Liver (tissue), 9 donors: ENCODE measurements around the gene ATOH8. TPM values are rescaled to one million over a fixed set of nuclear protein-coding genes. Genes with fewer than 3 reads are reported as not detected.

Experiments
- DNase-seq: peaks from one replicate; pipeline ENCODE4 v3.0.0-alpha.2; 2017; ENCODE audit warnings: low spot score
- H3K27ac ChIP-seq, 2 donors: one replicate each; pipeline ENCODE4 v1.7.0; 2013; ENCODE audit warnings: inconsistent platforms in 2 of 2, low read length in 2 of 2, control low read depth in 1 of 2, low read depth in 1 of 2, mild to moderate bottlenecking in 1 of 2
- H3K27me3 ChIP-seq, 4 donors: one replicate each; pipeline versions ENCODE4 v1.6.1 to v1.7.0; 2013; ENCODE audit warnings: low read length in 3 of 4, inconsistent platforms in 1 of 4, mild to moderate bottlenecking in 1 of 4, moderate library complexity in 1 of 4; ENCODE audit not compliant: control insufficient read depth in 4 of 4, insufficient read depth in 4 of 4
- H3K36me3 ChIP-seq, 4 donors: one replicate each; pipeline versions ENCODE4 v1.6.1 to v1.7.0; 2013; ENCODE audit warnings: low read length in 3 of 4, mild to moderate bottlenecking in 3 of 4, low read depth in 1 of 4, moderate library complexity in 1 of 4; ENCODE audit not compliant: control insufficient read depth in 4 of 4, insufficient read depth in 3 of 4
- H3K4me1 ChIP-seq, 4 donors: one replicate each; pipeline versions ENCODE4 v1.6.1 to v1.7.0; 2013; ENCODE audit warnings: low read length in 3 of 4, mild to moderate bottlenecking in 3 of 4, moderate library complexity in 1 of 4; ENCODE audit not compliant: control insufficient read depth in 4 of 4, insufficient read depth in 4 of 4
- H3K4me3 ChIP-seq, 3 donors: one replicate each; pipeline versions ENCODE4 v1.6.1 to v1.7.0; 2013; ENCODE audit warnings: low read length in 3 of 3, control low read depth in 1 of 3, low read depth in 1 of 3, mild to moderate bottlenecking in 1 of 3
- H3K9ac ChIP-seq, 2 donors: one replicate each; pipeline ENCODE4 v1.7.0; 2013; ENCODE audit warnings: low read length in 2 of 2, mild to moderate bottlenecking in 2 of 2, moderate library complexity in 2 of 2, control low read depth in 1 of 2, low read depth in 1 of 2
- H3K9me3 ChIP-seq, 4 donors: one replicate each; pipeline versions ENCODE4 v1.6.1 to v1.7.0; 2013; ENCODE audit warnings: low read length in 3 of 4; ENCODE audit not compliant: control insufficient read depth in 4 of 4
- EGR1 ChIP-seq, 2 donors: IDR thresholded peaks; 2 replicates each; pipeline ENCODE4 v1.6.1; 2016 to 2018; ENCODE audit warnings: antibody characterized with exemption in 2 of 2, low read depth in 2 of 2
- FOXA1 ChIP-seq: IDR thresholded peaks from 2 replicates; pipeline ENCODE4 v1.6.1; 2016; ENCODE audit warnings: antibody characterized with exemption
- FOXA2 ChIP-seq: IDR thresholded peaks from 2 replicates; pipeline ENCODE4 v1.6.1; 2016; ENCODE audit warnings: antibody characterized with exemption
- HNF4A ChIP-seq, 2 donors: conservative IDR thresholded peaks; 2 replicates each; pipeline ENCODE4 v1.6.1; 2016; ENCODE audit warnings: antibody characterized with exemption in 2 of 2, mild to moderate bottlenecking in 2 of 2
- MAX ChIP-seq: IDR thresholded peaks from 2 replicates; pipeline ENCODE4 v1.6.1; 2016; ENCODE audit warnings: antibody characterized with exemption
- NR2F2 ChIP-seq: IDR thresholded peaks from 2 replicates; pipeline ENCODE4 v1.6.1; 2016; ENCODE audit warnings: antibody characterized with exemption
- SP1 ChIP-seq: IDR thresholded peaks from 2 replicates; pipeline ENCODE4 v1.6.1; 2018; ENCODE audit warnings: antibody characterized with exemption, mild to moderate bottlenecking
- YY1 ChIP-seq: IDR thresholded peaks from 2 replicates; pipeline ENCODE4 v1.6.1; 2016; ENCODE audit warnings: antibody characterized with exemption, mild to moderate bottlenecking
- WGBS: extraction: QIAGEN DNeasy Blood & Tissue Kit; methylation state at CpG from one replicate; pipeline ENCODE4 v1.1.7; 2013; 5-methylcytosine and 5-hydroxymethylcytosine counted together
- polyA plus RNA-seq, 2 donors: library from polyadenylated mRNA; stranded (reverse) in 1 of 2; unstranded in 1 of 2; fragments of 200-250 nt in 1 of 2; fragments of >200 nt in 1 of 2; fragmentation: Nextera tagmentation in 1 of 2; extraction: Ambion mirVana in 1 of 2; gene quantifications; one replicate each; pipeline versions ENCODE4 v1.2.1 to v1.2.3, GENCODE V29; 2013 to 2015
- total RNA-seq, 2 donors: library from RNA; depleted of rRNA; stranded (reverse); fragments of >200 nt; gene quantifications; one replicate each; pipeline ENCODE4 v1.2.3, GENCODE V29; 2014
- TF ChIP-seq, protein P1 (sequence below): IDR thresholded peaks from 2 replicates; pipeline ENCODE4 v1.6.1; 2016; ENCODE audit warnings: antibody characterized with exemption
- TF ChIP-seq, protein P2 (sequence below): IDR thresholded peaks from 2 replicates; pipeline ENCODE4 v1.6.1; 2016; ENCODE audit warnings: antibody characterized with exemption, mild to moderate bottlenecking
- donor health status: healthy.
- donor health status: healthy.
- donor health status: healthy.
- donor health status: healthy.
- donor health status: healthy.

ATOH8 gene
- total and polyA plus RNA-seq, 4 donors: 0.33 to 37.7 (median 26.8) TPM

DNA sequence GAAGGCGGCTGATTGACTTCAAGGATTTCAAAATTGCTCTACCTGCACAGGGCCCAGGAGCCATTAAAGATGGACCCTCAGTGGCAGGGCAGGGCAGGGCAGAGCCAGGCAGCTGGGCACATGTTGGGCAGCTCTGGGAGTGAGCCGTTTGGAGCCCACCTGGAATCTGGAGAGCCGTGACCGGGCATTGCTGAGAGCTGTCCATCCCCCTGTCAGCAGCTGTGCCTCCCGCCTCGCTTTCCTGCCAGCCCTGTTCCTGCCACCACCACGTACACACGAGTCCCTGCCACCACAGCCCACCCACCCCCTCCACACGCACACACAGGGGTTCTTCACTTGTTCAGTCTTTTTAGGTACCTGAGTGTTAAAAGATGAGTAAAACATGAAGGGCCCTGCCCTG, 22.9 kb downstream of the ATOH8 start:
- Histone ChIP-seq H3K27ac (no peak overlapping the region), H3K4me3 (no peak overlapping the region), H3K9me3 (no peaks in the 10 kb centered on the region), H3K36me3 (no peaks in the 10 kb centered on the region), H3K4me1 (peaks cover 21 to 60% (median 41%) of the 10 kb centered on the region in 4 donors), H3K9ac (no peak overlapping the region), H3K27me3 (no peaks in the 10 kb centered on the region)
- no peak for DNase-seq
- TF ChIP-seq HNF4A (conservative IDR thresholded peaks at IDR 0.05) (no peak), MAX (no peak), NR2F2 (no peak), SP1 (no peak), FOXA1 (no peak), FOXA2 (no peak), YY1 (no peak)
- TF ChIP-seq, protein P1, sequence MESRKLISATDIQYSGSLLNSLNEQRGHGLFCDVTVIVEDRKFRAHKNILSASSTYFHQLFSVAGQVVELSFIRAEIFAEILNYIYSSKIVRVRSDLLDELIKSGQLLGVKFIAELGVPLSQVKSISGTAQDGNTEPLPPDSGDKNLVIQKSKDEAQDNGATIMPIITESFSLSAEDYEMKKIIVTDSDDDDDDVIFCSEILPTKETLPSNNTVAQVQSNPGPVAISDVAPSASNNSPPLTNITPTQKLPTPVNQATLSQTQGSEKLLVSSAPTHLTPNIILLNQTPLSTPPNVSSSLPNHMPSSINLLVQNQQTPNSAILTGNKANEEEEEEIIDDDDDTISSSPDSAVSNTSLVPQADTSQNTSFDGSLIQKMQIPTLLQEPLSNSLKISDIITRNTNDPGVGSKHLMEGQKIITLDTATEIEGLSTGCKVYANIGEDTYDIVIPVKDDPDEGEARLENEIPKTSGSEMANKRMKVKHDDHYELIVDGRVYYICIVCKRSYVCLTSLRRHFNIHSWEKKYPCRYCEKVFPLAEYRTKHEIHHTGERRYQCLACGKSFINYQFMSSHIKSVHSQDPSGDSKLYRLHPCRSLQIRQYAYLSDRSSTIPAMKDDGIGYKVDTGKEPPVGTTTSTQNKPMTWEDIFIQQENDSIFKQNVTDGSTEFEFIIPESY: no peak
- TF ChIP-seq, protein P2, sequence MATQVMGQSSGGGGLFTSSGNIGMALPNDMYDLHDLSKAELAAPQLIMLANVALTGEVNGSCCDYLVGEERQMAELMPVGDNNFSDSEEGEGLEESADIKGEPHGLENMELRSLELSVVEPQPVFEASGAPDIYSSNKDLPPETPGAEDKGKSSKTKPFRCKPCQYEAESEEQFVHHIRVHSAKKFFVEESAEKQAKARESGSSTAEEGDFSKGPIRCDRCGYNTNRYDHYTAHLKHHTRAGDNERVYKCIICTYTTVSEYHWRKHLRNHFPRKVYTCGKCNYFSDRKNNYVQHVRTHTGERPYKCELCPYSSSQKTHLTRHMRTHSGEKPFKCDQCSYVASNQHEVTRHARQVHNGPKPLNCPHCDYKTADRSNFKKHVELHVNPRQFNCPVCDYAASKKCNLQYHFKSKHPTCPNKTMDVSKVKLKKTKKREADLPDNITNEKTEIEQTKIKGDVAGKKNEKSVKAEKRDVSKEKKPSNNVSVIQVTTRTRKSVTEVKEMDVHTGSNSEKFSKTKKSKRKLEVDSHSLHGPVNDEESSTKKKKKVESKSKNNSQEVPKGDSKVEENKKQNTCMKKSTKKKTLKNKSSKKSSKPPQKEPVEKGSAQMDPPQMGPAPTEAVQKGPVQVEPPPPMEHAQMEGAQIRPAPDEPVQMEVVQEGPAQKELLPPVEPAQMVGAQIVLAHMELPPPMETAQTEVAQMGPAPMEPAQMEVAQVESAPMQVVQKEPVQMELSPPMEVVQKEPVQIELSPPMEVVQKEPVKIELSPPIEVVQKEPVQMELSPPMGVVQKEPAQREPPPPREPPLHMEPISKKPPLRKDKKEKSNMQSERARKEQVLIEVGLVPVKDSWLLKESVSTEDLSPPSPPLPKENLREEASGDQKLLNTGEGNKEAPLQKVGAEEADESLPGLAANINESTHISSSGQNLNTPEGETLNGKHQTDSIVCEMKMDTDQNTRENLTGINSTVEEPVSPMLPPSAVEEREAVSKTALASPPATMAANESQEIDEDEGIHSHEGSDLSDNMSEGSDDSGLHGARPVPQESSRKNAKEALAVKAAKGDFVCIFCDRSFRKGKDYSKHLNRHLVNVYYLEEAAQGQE: no peak
- WGBS: 93% methylated on average over 9 of the region's 9 CpGs

- Histone ChIP-seq H3K36me3 (no peaks in the 10 kb centered on the region), H3K9me3 (no peaks in the 10 kb centered on the region), H3K27ac (no peak overlapping the region), H3K27me3 (no peaks in the 10 kb centered on the region), H3K9ac (no peak overlapping the region), H3K4me3 (no peak overlapping the region), H3K4me1 (peaks cover 17 to 55% (median 36%) of the 10 kb centered on the region in 4 donors)
- no peak for DNase-seq
- peak; percentile 88 for TF ChIP-seq NR2F2
- peak; percentile 41 for TF ChIP-seq SP1
- TF ChIP-seq YY1: no peak
- TF ChIP-seq EGR1 (IDR thresholded peaks at IDR 0.05; ENCODE audit: low read depth in 2 of 2): no peak
- WGBS: 70% methylated on average over 8 of the region's 8 CpGs
Observed at GRCh38 chr2:85777441-85777861, 23.7 kb downstream of the ATOH8 start.

GRCh38 chr2:85778646-85779379, 25.0 kb downstream of the ATOH8 start:
- Histone ChIP-seq H3K4me1 (peaks cover 3 to 41% (median 25%) of the 10 kb centered on the region in 4 donors), H3K27me3 (no peaks in the 10 kb centered on the region), H3K36me3 (peaks cover 0 to 3% (median under 1%) of the 10 kb centered on the region in 4 donors), H3K9ac (no peak overlapping the region), H3K4me3 (no peak overlapping the region), H3K9me3 (no peaks in the 10 kb centered on the region), H3K27ac (peak overlapping the region; percentile 11 to 15)
- no peak for TF ChIP-seq HNF4A (conservative IDR thresholded peaks at IDR 0.05)
- DNase-seq: no peak
- 93% methylated on average over 16 of the region's 16 CpGs for WGBS
